ENCODE data around the gene NLGN1.

Gene NLGN1

DNA sequence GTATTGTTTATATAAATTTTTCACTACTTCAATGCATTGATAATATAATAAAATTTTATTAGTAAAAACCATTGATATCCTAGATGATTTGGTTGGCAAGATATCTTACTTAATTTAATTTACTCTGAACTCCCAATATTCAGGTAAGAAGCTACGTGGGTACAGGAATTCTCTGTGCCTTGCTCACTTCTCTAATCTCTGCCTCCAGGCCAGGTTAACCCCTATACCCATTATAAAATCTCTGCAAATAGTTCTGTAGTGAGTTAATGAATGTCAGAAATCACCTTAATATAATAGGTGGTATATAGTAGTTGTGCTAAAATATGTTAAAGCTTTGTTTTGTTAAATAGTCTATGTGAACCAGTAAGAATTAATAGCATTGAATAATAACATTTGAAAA lies 465.2 kb downstream of the NLGN1 start:
- Histone ChIP-seq H3K9me3 (ENCODE audit: low read length) (no peaks in the 10 kb centered on the region), H3K36me3 (ENCODE audit: insufficient read depth, low read length) (no peaks in the 10 kb centered on the region), H3K4me3 (ENCODE audit: low read depth in 1 of 2, low read length in 2 of 2) (no peak overlapping the region), H3K4me1 (ENCODE audit: insufficient read depth, low read length) (no peaks in the 10 kb centered on the region), H3K27me3 (ENCODE audit: control insufficient read depth in 1 of 2, insufficient read depth in 2 of 2, low read length in 2 of 2) (no peaks in the 10 kb centered on the region), H3K27ac (ENCODE audit: low read depth, low read length) (no peak overlapping the region), H3K9ac (ENCODE audit: low read length) (no peak overlapping the region)

DNA sequence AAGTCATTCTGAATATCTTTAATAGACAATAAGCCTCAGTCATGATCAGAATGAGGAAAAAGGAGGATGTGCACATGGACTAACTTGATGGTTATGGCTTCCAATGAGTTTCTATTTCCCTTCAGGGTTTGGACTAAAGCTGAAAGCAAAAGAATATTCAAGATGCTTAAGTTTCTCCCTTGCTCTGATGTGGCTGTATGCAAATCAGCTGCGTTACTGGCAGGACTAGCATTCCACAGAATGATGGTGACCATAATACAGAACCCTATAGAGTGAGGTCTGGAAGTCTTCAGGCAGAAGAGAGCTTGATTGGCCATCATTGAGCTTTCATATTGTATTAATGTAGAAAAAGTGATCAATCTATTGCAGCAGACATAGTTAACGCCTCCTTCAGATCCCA lies 466.0 kb downstream of the NLGN1 start:
- H3K36me3 ChIP-seq (ENCODE audit: insufficient read depth, low read length), result no peaks in the 10 kb centered on the region
- H3K27me3 ChIP-seq (ENCODE audit: control insufficient read depth in 1 of 2, insufficient read depth in 2 of 2, low read length in 2 of 2), result no peaks in the 10 kb centered on the region
- no peak overlapping the region for H3K9ac ChIP-seq (ENCODE audit: low read length)
- no peaks in the 10 kb centered on the region for H3K9me3 ChIP-seq (ENCODE audit: low read length)
- H3K4me3 ChIP-seq (ENCODE audit: low read depth in 1 of 2, low read length in 2 of 2), result no peak overlapping the region
- H3K27ac ChIP-seq (ENCODE audit: low read depth, low read length), result no peak overlapping the region
- no peaks in the 10 kb centered on the region for H3K4me1 ChIP-seq (ENCODE audit: insufficient read depth, low read length)

DNA sequence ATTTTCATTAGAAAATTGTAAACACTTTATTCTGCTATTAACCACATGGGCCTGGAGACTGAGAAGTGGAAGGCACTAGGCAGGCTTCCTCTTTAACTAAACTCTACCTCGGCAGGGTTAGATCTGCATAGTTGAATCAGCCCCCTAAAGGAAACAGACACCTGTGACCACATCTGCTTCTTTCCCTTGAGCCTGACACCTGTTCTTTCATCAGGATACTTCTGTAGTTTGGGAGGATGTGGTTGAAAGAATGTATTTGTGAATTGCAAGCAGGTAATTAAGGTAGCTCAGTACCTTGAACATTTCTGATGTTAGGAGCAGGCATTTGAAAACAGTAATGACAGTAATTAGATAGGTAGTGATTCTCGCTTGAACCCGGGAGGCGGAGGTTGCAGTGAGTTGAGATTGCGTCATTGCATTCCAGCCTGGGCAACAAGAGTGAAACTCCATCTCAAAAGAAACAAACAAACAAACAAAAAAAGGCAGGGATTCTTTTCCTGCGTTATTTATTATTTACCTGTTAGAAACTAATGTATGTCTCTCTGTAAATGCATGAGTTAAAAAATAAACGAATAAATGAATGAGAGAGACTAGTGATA lies 468.5 kb downstream of the NLGN1 start:
- Histone ChIP-seq H3K27ac (ENCODE audit: low read depth, low read length) (no peak overlapping the region), H3K27me3 (ENCODE audit: control insufficient read depth in 1 of 2, insufficient read depth in 2 of 2, low read length in 2 of 2) (no peaks in the 10 kb centered on the region), H3K9ac (ENCODE audit: low read length) (no peak overlapping the region), H3K4me1 (ENCODE audit: insufficient read depth, low read length) (no peaks in the 10 kb centered on the region), H3K9me3 (ENCODE audit: low read length) (no peaks in the 10 kb centered on the region), H3K36me3 (ENCODE audit: insufficient read depth, low read length) (no peaks in the 10 kb centered on the region), H3K4me3 (ENCODE audit: low read depth in 1 of 2, low read length in 2 of 2) (no peak overlapping the region)

DNA sequence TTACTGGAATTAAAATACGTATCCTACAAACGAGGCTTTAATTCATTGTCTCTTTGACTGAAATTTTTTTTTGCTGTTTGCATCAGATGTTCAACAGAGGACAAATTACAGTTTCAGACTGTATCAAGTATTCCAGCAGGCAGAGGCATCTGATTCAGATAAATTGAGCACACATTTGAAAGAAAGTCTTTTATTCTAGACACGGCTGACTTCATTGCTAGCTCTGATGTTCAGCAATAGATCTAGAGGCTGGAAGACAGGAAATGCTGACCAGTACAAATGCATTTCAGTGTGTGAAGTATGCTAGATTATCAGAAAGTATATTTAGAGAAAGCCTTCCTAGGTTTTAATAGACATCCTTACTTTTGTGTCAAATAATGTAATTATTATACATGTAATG lies 472.2 kb downstream of the NLGN1 start:
- Histone ChIP-seq H3K9ac (ENCODE audit: low read length) (no peak overlapping the region), H3K9me3 (ENCODE audit: low read length) (no peaks in the 10 kb centered on the region), H3K4me1 (ENCODE audit: insufficient read depth, low read length) (no peaks in the 10 kb centered on the region), H3K27ac (ENCODE audit: low read depth, low read length) (no peak overlapping the region), H3K36me3 (ENCODE audit: insufficient read depth, low read length) (no peaks in the 10 kb centered on the region), H3K4me3 (ENCODE audit: low read depth in 1 of 2, low read length in 2 of 2) (no peak overlapping the region), H3K27me3 (ENCODE audit: control insufficient read depth in 1 of 2, insufficient read depth in 2 of 2, low read length in 2 of 2) (no peaks in the 10 kb centered on the region)

DNA sequence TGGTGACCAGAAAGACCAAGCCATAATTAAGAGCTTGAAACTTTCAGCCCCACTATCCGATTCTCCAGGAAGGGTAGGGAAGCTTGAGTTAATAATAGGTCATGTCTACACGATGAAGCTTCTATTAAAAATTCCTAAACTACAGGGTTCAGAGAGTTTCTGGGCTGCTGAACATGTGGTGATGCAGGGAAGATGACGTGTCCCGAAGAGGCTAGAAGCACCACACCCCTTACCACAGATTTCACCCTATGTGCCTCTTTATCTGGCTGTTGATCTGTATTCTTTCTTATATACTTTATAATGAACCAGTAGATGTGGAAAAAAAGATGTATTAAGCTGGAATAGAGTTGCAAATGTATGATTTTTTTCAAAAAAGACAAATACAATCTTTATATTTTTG lies 473.4 kb downstream of the NLGN1 start:
- no peak overlapping the region for H3K27ac ChIP-seq (ENCODE audit: low read depth, low read length)
- H3K36me3 ChIP-seq (ENCODE audit: insufficient read depth, low read length), result no peaks in the 10 kb centered on the region
- H3K9me3 ChIP-seq (ENCODE audit: low read length), result no peaks in the 10 kb centered on the region
- H3K27me3 ChIP-seq (ENCODE audit: control insufficient read depth in 1 of 2, insufficient read depth in 2 of 2, low read length in 2 of 2), result no peaks in the 10 kb centered on the region
- no peak overlapping the region for H3K9ac ChIP-seq (ENCODE audit: low read length)
- H3K4me3 ChIP-seq (ENCODE audit: low read depth in 1 of 2, low read length in 2 of 2), result no peak overlapping the region
- H3K4me1 ChIP-seq (ENCODE audit: insufficient read depth, low read length), result no peaks in the 10 kb centered on the region

DNA sequence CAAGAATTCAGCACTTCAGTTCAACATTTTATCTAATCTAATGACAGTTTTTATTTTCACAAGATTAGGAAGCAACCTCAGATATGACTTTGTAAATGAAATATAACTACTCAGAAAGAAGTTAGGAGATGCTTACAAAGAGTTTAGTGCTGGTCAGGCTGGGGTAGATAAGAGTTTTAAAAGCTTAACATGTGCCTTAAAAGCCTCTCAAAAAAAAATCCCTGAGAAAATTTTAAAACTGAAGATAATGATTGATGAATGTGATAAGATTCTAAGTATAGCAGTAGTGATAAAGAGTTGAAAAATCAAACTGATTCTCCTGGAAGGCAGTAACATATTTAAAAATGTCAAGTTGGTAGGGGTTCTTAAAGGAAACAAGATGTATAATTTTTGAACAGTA lies 478.2 kb downstream of the NLGN1 start:
- Histone ChIP-seq H3K27me3 (ENCODE audit: control insufficient read depth in 1 of 2, insufficient read depth in 2 of 2, low read length in 2 of 2) (no peaks in the 10 kb centered on the region), H3K4me1 (ENCODE audit: insufficient read depth, low read length) (no peaks in the 10 kb centered on the region), H3K9ac (ENCODE audit: low read length) (no peak overlapping the region), H3K4me3 (ENCODE audit: low read depth in 1 of 2, low read length in 2 of 2) (no peak overlapping the region), H3K9me3 (ENCODE audit: low read length) (no peaks in the 10 kb centered on the region), H3K27ac (ENCODE audit: low read depth, low read length) (no peak overlapping the region), H3K36me3 (ENCODE audit: insufficient read depth, low read length) (no peaks in the 10 kb centered on the region)

DNA sequence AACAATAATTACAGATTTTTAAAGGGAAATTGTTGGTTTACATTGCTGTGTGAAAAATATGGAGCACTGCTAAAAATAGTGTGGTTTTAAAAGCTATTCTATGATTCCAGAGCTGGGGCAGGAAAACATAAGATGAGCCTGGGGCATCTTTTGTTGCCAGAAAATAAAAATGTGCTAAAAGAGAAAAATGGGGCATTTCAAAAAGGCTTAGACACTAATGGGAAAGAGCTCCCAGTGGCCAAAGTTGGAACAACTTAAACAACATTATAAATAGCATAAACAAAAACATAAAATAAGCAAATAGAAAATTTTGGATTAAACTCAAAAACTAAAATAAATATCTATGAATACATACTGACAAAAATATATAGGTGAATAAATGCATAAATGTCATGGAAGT lies 478.9 kb downstream of the NLGN1 start:
- H3K27me3 ChIP-seq (ENCODE audit: control insufficient read depth in 1 of 2, insufficient read depth in 2 of 2, low read length in 2 of 2), result no peaks in the 10 kb centered on the region
- no peak overlapping the region for H3K9ac ChIP-seq (ENCODE audit: low read length)

DNA sequence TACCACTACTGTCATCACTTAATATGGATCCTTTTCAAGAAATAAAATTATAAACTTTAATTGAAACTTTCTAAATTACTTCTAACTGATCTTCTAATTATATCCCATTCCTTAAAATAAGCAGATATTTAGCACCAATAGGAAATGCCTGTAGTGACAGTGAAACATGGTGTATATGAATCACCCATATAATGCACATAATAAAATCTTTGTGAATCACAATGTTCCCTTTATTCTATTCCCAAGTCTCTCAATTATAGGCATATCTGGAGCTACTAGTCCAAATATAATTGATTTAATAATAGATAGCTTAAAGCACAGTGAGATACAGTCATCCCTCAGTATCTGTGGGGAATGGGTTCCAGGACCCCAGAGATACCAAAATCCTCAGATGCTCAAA lies 490.3 kb downstream of the NLGN1 start:
- Histone ChIP-seq H3K9ac (ENCODE audit: low read length) (no peak overlapping the region), H3K4me1 (ENCODE audit: insufficient read depth, low read length) (peaks cover 7% of the 10 kb centered on the region), H3K27me3 (ENCODE audit: control insufficient read depth in 1 of 2, insufficient read depth in 2 of 2, low read length in 2 of 2) (no peaks in the 10 kb centered on the region), H3K27ac (ENCODE audit: low read depth, low read length) (no peak overlapping the region), H3K4me3 (ENCODE audit: low read depth in 1 of 2, low read length in 2 of 2) (no peak overlapping the region), H3K9me3 (ENCODE audit: low read length) (no peaks in the 10 kb centered on the region), H3K36me3 (ENCODE audit: insufficient read depth, low read length) (no peaks in the 10 kb centered on the region)

More for the DNA sequence above, 478.9 kb downstream of the NLGN1 start:
- Histone ChIP-seq H3K9me3 (ENCODE audit: low read length) (no peaks in the 10 kb centered on the region), H3K36me3 (ENCODE audit: insufficient read depth, low read length) (no peaks in the 10 kb centered on the region), H3K4me3 (ENCODE audit: low read depth in 1 of 2, low read length in 2 of 2) (no peak overlapping the region), H3K4me1 (ENCODE audit: insufficient read depth, low read length) (no peaks in the 10 kb centered on the region), H3K27ac (ENCODE audit: low read depth, low read length) (no peak overlapping the region)

DNA sequence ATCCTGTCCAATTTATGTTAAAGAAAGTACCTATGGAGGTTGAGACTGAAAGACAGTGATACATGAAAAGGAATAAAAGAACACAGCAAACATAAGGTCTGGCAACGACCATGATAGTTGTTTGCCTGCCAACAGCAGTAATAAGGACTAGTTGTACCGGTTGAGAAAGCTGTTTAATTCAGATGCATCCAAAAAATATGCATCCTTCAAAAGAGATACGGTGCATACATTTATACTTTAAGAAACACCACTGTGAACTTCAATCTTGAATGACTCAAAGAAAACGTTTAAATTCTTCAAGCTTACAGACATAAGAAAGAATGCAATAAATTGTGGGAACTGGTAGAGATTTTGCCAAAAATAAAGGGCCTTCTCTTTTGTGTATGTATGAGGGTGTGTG lies 492.1 kb downstream of the NLGN1 start:
- Histone ChIP-seq H3K36me3 (ENCODE audit: insufficient read depth, low read length) (no peaks in the 10 kb centered on the region), H3K4me3 (ENCODE audit: low read depth in 1 of 2, low read length in 2 of 2) (no peak overlapping the region), H3K9ac (ENCODE audit: low read length) (no peak overlapping the region), H3K27me3 (ENCODE audit: control insufficient read depth in 1 of 2, insufficient read depth in 2 of 2, low read length in 2 of 2) (no peaks in the 10 kb centered on the region), H3K9me3 (ENCODE audit: low read length) (no peaks in the 10 kb centered on the region), H3K27ac (ENCODE audit: low read depth, low read length) (no peak overlapping the region), H3K4me1 (ENCODE audit: insufficient read depth, low read length) (peaks cover 7% of the 10 kb centered on the region)

DNA sequence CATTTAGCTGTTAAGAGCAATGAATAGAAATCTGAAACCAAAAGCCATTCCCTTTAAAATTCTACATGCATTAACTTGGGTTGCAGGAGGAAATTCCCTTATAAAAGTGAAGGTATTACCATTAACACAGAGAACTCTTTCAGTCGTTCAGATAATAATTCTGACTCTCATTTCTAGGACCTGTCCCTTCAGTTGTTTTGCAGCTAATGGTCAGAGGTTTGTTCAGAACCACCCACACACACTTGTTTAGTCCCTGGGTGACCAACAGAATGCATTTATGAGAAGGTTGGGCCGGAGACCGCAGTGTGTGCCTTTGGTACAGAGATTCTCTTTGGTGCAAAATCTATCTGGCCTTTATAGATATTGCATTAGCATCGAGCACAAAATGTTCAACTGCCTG lies 492.5 kb downstream of the NLGN1 start:
- Histone ChIP-seq H3K27me3 (ENCODE audit: control insufficient read depth in 1 of 2, insufficient read depth in 2 of 2, low read length in 2 of 2) (no peaks in the 10 kb centered on the region), H3K4me3 (ENCODE audit: low read depth in 1 of 2, low read length in 2 of 2) (no peak overlapping the region), H3K9ac (ENCODE audit: low read length) (no peak overlapping the region), H3K9me3 (ENCODE audit: low read length) (no peaks in the 10 kb centered on the region), H3K36me3 (ENCODE audit: insufficient read depth, low read length) (no peaks in the 10 kb centered on the region), H3K27ac (ENCODE audit: low read depth, low read length) (no peak overlapping the region), H3K4me1 (ENCODE audit: insufficient read depth, low read length) (peaks cover 7% of the 10 kb centered on the region)

DNA sequence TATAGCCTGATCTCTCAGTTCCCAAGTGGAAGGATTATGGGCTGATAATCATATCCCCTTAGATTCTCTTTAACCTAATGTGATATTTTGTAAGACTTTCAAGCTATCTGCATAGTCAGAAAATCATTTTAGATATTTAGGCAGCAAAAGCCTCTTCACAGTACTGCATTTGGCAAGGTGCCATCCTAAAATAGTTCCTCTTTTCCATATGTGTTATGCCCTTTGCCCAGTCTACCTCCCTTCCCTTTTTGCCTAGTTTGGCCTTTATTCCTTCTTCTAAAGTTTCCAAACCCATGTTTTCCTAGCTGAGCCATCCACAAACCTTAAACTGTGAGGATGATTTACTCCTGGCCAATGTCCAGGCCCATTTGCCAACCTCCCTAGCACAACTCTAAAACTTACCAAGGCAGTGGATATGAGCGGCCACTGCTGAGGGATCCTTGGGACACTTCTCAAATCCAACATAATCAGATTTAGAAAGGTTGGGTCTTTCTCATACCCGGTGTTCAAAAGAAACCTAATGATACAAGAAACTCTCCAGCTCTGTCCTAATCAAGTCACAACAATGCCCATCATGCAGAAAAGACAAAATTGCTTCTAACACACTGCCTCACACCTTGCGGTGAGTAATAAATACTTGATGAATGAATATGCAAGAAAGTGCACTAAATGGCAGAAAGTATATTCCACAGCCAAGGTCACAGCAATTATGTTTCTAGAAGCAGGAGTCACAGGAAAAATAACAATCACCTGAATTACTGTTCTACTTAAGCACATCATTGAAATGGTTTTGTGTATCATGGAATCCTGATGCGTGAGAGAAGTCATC lies 493.9 kb downstream of the NLGN1 start:
- H3K27ac ChIP-seq (ENCODE audit: low read depth, low read length), result no peak overlapping the region
- peaks cover 7% of the 10 kb centered on the region for H3K4me1 ChIP-seq (ENCODE audit: insufficient read depth, low read length)

DNA sequence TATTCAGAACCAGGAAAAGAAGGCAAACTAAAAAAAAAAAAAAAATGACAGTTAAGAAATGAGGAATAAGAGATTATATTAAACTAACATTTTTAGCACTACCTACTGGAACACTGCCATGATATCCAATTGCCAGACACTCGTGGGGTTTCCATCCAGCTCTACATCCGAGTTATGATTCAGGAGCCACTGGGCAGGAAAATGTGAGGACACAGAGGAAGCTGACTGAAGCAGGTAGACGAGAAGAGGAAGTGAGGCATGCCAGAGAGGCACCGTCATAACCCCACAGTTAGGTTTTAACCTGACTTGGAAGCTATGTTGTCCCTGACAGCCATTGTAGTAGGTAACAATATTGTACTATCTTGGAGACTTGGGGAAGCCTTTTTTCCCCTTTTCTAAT lies 495.0 kb downstream of the NLGN1 start:
- Histone ChIP-seq H3K36me3 (ENCODE audit: insufficient read depth, low read length) (no peaks in the 10 kb centered on the region), H3K9me3 (ENCODE audit: low read length) (no peaks in the 10 kb centered on the region), H3K27ac (ENCODE audit: low read depth, low read length) (no peak overlapping the region), H3K4me1 (ENCODE audit: insufficient read depth, low read length) (peaks cover 7% of the 10 kb centered on the region), H3K9ac (ENCODE audit: low read length) (no peak overlapping the region), H3K4me3 (ENCODE audit: low read depth in 1 of 2, low read length in 2 of 2) (no peak overlapping the region), H3K27me3 (ENCODE audit: control insufficient read depth in 1 of 2, insufficient read depth in 2 of 2, low read length in 2 of 2) (no peaks in the 10 kb centered on the region)

More for the DNA sequence above, 493.9 kb downstream of the NLGN1 start:
- H3K9ac ChIP-seq (ENCODE audit: low read length), result no peak overlapping the region
- no peak overlapping the region for H3K4me3 ChIP-seq (ENCODE audit: low read depth in 1 of 2, low read length in 2 of 2)
- no peaks in the 10 kb centered on the region for H3K36me3 ChIP-seq (ENCODE audit: insufficient read depth, low read length)
- no peaks in the 10 kb centered on the region for H3K27me3 ChIP-seq (ENCODE audit: control insufficient read depth in 1 of 2, insufficient read depth in 2 of 2, low read length in 2 of 2)
- H3K9me3 ChIP-seq (ENCODE audit: low read length), result no peaks in the 10 kb centered on the region

Data from muscle layer of colon (tissue), 2 donors.